Body of pancreas (tissue), 4 donors: ENCODE measurements around the gene C15orf39. TPM values are rescaled to one million over a fixed set of nuclear protein-coding genes. Genes with fewer than 3 reads are reported as not detected.
A peak's percentile ranks its signal among the peaks of the same experiment; 100 is the strongest.
"Not testable (repeated sequence)": the region's sequence is repeated elsewhere in the genome, so short reads cannot be mapped to it uniquely, and the experiment has no call there.

Source experiments
- ATAC-seq: fragments of 150-250 bp; one replicate; pipeline ENCODE4 v1.9.1; 2016
- DNase-seq, 4 donors: peaks; one replicate each; pipeline ENCODE4 v3.0.0-alpha.2; 2019
- H3K27ac ChIP-seq, 4 donors: fragments of 200-600 bp; sonication (generic); 1 replicate in 3 of 4; 2 replicates in 1 of 4; pipeline versions ENCODE4 v1.5.1 to v1.6.1; 2016 to 2019; ENCODE audit warnings: mild to moderate bottlenecking in 1 of 4, mixed read lengths in 1 of 4, moderate library complexity in 1 of 4
- H3K27me3 ChIP-seq, 2 donors: fragments of 200-600 bp; sonication (generic); one replicate each; pipeline ENCODE4 v1.6.0; 2016; ENCODE audit warnings: mild to moderate bottlenecking in 1 of 2
- H3K36me3 ChIP-seq, 2 donors: fragments of 200-600 bp; sonication (generic); replicated peaks in 1 of 2; 2 replicates each; pipeline ENCODE4 v1.5.1; 2016; ENCODE audit warnings: low read depth in 2 of 2; ENCODE audit not compliant: insufficient read depth in 1 of 2
- H3K4me1 ChIP-seq: fragments of 200-600 bp; sonication (generic); one replicate; pipeline ENCODE4 v1.6.0; 2016
- H3K4me3 ChIP-seq, 2 donors: fragments of 200-600 bp; sonication (generic); 1 replicate in 1 of 2; 2 replicates in 1 of 2; pipeline ENCODE4 v1.5.1; 2016 to 2019
- H3K9me3 ChIP-seq, 3 donors: fragments of 200-600 bp; sonication (generic); 1 replicate in 2 of 3; 2 replicates in 1 of 3; pipeline ENCODE4 v1.5.1; 2016
- CTCF ChIP-seq, 7 experiments: fragments of 450-650 bp in 4 of 7; fragments of 200-600 bp in 3 of 7; sonication (generic) in 3 of 7; IDR thresholded peaks; one replicate each; pipeline ENCODE4 v1.5.1; 2016 to 2019; ENCODE audit warnings: antibody characterized with exemption in 7 of 7
- POLR2A ChIP-seq, 3 donors: fragments of 450-650 bp; IDR thresholded peaks; one replicate each; pipeline ENCODE4 v1.6.1; 2016; ENCODE audit warnings: antibody characterized with exemption in 3 of 3, mild to moderate bottlenecking in 2 of 3
- WGBS, 2 donors: methylation state at CpG; one replicate each; pipeline ENCODE4 v1.1.5; 2017; 5-methylcytosine and 5-hydroxymethylcytosine counted together
- intact Hi-C: fragments of 100-400 bp; cut with DNase I; formaldehyde crosslinking; loops from one replicate; pipeline ENCODE4 v1.15.1; 2023
- total RNA-seq, 2 donors: library from RNA; depleted of rRNA; stranded (reverse); fragments of >200 nt; gene quantifications; one replicate each; pipeline ENCODE4 v1.1.0, GENCODE V29; 2016

Gene C15orf39
- total RNA-seq, 2 donors from 2014 or later = 12.5 to 30.3 TPM

DNA sequence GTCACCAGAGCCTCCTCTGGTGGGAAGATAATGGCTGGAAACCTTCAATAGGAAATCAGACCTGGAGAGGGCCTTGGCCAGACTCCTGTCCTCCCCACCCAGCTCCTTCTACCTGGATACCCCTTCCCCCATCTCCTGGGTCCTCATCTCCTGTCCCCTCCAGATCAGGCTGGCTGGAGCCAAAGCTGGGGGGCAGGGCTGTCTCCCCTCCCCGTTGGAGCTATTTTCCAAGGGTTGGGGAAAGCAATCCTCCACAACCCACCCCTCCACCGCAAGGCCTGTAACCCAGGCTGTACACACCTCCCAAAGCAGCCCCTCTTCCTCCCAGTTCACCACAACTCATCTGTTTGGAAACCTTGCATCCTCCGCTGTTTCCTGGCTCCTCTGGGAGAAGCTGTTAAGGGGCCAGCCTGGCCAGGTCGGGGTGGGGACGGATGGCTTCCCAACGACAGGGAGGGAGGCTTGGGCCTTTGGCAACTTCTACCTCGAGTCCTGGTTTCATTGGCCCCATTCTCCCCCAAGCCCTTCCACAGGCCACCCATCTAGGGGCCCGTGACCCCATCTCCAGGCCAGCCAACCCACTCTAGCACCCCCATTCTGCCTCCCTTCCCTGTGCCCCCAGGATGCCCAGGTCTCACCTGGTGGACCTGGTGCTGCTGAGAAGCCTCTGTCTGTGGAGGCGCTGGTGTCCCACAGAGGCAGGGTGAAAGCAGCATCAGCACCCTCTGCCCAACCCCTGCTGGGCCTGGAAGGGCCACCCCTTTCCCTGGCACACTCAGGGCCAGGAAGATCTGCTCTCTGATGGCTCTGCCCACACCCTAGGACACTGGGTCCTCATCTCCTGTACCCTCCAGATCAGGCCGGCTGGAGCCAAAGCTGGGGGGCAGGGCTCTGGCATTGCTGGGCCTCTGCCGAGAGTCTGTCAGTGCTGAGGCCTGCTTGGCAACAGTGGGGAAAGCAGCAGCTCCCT, 34.4 kb downstream of the C15orf39 start:
- intact Hi-C loops = loop anchor here (10.0 kb wide), 1 partner anchor 69 kb away; no protein-coding TSS in a partner anchor

DNA sequence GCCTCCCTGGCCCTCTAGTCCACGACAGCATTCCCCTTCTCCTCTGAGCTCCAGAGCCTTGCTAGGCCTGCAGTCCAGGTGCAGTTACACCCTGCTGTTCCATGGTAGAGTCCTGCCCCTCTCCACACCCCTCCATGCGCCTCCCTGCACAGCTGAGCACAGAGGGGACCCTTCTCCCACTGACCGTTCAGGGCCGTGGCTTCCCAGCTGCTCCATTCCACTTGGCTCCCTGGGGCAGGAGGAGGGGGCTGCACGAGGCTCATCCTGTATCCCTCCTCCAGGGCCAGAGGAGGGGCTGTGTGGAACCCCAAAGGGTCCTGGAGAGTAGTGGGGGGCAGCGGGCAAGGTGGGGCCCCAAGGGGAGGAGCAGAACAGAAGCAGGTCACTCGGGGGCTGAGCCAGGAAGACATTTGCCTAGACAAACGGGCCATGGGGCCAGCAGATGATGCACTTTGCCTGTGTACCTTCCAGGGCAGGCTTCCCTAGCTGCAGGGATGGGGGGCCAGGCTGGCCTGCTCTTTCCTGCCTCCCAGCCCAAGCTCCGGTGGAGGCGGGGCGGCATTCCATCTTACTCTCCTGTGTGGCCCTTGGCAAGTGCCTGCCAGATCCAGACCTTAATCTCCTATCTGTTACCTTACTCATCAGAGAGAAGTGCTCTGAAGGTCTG, 35.8 kb downstream of the C15orf39 start:
- H3K27me3 ChIP-seq = no peaks in the 10 kb centered on the region
- H3K4me1 ChIP-seq = no peaks in the 10 kb centered on the region
- intact Hi-C loops = loop anchor here (10.0 kb wide), 1 partner anchor 67 kb away; no protein-coding TSS in a partner anchor
- no peak for TF ChIP-seq POLR2A (IDR thresholded peaks at IDR 0.05)
- TF ChIP-seq CTCF (IDR thresholded peaks at IDR 0.05) = no peak
- no peaks in the 10 kb centered on the region for H3K36me3 ChIP-seq
- no peak overlapping the region for H3K27ac ChIP-seq
- H3K9me3 ChIP-seq = no peaks in the 10 kb centered on the region
- H3K4me3 ChIP-seq = no peak overlapping the region
- ATAC-seq (no peak), DNase-seq (peak in 1 of 4 donors; percentile 7)
- WGBS, 2 donors = 77 to 86% methylated on average over 8 to 11 of the region's 11 CpGs

More for the DNA sequence above, 34.4 kb downstream of the C15orf39 start:
- no peaks in the 10 kb centered on the region for H3K4me1 ChIP-seq
- H3K27ac ChIP-seq = no peak overlapping the region
- no peaks in the 10 kb centered on the region for H3K36me3 ChIP-seq
- TF ChIP-seq POLR2A (IDR thresholded peaks at IDR 0.05) (no peak), CTCF (IDR thresholded peaks at IDR 0.05) (no peak)
- peak in 2 of 4 donors; percentile 7 to 13 for DNase-seq
- no peak for ATAC-seq
- no peaks in the 10 kb centered on the region for H3K27me3 ChIP-seq
- 74 to 79% methylated on average over 10 to 11 of the region's 11 CpGs for WGBS, 2 donors
- no peak overlapping the region for H3K4me3 ChIP-seq
- no peaks in the 10 kb centered on the region for H3K9me3 ChIP-seq

- DNase-seq (peak in 1 of 4 donors; percentile 5), ATAC-seq (no peak)
- Histone ChIP-seq H3K27ac (no peak overlapping the region), H3K4me1 (no peaks in the 10 kb centered on the region), H3K9me3 (no peaks in the 10 kb centered on the region), H3K36me3 (no peaks in the 10 kb centered on the region), H3K4me3 (no peak overlapping the region), H3K27me3 (no peaks in the 10 kb centered on the region)
- intact Hi-C loops = loop anchor here (10.0 kb wide), 1 partner anchor 67 kb away; no protein-coding TSS in a partner anchor
- 83 to 84% methylated on average over 4 to 5 of the region's 5 CpGs for WGBS, 2 donors
- TF ChIP-seq CTCF (IDR thresholded peaks at IDR 0.05) (no peak), POLR2A (IDR thresholded peaks at IDR 0.05) (no peak)
Observed at GRCh38 chr15:75238150-75238549, 36.5 kb downstream of the C15orf39 start.

GRCh38 chr15:75245741-75246140, 44.1 kb downstream of the C15orf39 start:
- H3K4me1 ChIP-seq, H3K9me3 ChIP-seq, intact Hi-C loops, H3K4me3 ChIP-seq, ATAC-seq, H3K36me3 ChIP-seq, DNase-seq, H3K27ac ChIP-seq, H3K27me3 ChIP-seq: not testable (repeated sequence)
- WGBS, 2 donors = 40 to 52% methylated on average over 1 of the region's 1 CpG

GRCh38 chr15:75248991-75249390, 47.3 kb downstream of the C15orf39 start:
- intact Hi-C loops, H3K36me3 ChIP-seq, H3K27ac ChIP-seq, ATAC-seq, H3K9me3 ChIP-seq, H3K4me1 ChIP-seq, H3K27me3 ChIP-seq, H3K4me3 ChIP-seq: not testable (repeated sequence)
- peak in 2 of 4 donors; percentile 16 to 24 for DNase-seq
- 24 to 31% methylated on average over 6 of the region's 6 CpGs for WGBS, 2 donors
